ENCODE results near the gene CHMP1B.
"Not testable (repeated sequence)": the region's sequence is repeated elsewhere in the genome, so short reads cannot be mapped to it uniquely, and the experiment has no call there.

The CHMP1B gene

GRCh38 chr18:11868230-11868629 lies 17.0 kb downstream of the CHMP1B start:
- no peak for DNase-seq (ENCODE audit: low read depth in 2 of 2)

- DNase-seq (ENCODE audit: low read depth in 2 of 2): no peak
Measured at GRCh38 chr18:11871501-11871900, 20.3 kb downstream of the CHMP1B start.

GRCh38 chr18:11872479-11873136 lies 21.4 kb downstream of the CHMP1B start:
- DNase-seq (ENCODE audit: low read depth in 2 of 2): no peak

GRCh38 chr18:11873670-11874340 lies 22.6 kb downstream of the CHMP1B start:
- DNase-seq (ENCODE audit: low read depth in 2 of 2): no peak

GRCh38 chr18:11874676-11875075 lies 23.5 kb downstream of the CHMP1B start:
- no peak for DNase-seq (ENCODE audit: low read depth in 2 of 2)

- DNase-seq (ENCODE audit: low read depth in 2 of 2): no peak
Measured at GRCh38 chr18:11877497-11878135, 26.4 kb downstream of the CHMP1B start.

GRCh38 chr18:11880586-11881304 lies 29.5 kb downstream of the CHMP1B start:
- DNase-seq (ENCODE audit: low read depth in 2 of 2): no peak

GRCh38 chr18:11882636-11883035 lies 31.4 kb downstream of the CHMP1B start:
- DNase-seq (ENCODE audit: low read depth in 2 of 2): no peak

GRCh38 chr18:11883153-11883552 lies 31.9 kb downstream of the CHMP1B start:
- DNase-seq (ENCODE audit: low read depth in 2 of 2): no peak

- DNase-seq (ENCODE audit: low read depth in 2 of 2): no peak
Measured at GRCh38 chr18:11884396-11885030, 33.3 kb downstream of the CHMP1B start.

GRCh38 chr18:11885278-11885947 lies 34.2 kb downstream of the CHMP1B start:
- no peak for DNase-seq (ENCODE audit: low read depth in 2 of 2)

- no peak for DNase-seq (ENCODE audit: low read depth in 2 of 2)
Measured at GRCh38 chr18:11886577-11887110, 35.4 kb downstream of the CHMP1B start.

GRCh38 chr18:11887328-11888128 lies 36.3 kb downstream of the CHMP1B start:
- no peak for DNase-seq (ENCODE audit: low read depth in 2 of 2)

GRCh38 chr18:11888726-11889125 lies 37.5 kb downstream of the CHMP1B start:
- DNase-seq (ENCODE audit: low read depth in 2 of 2): no peak

GRCh38 chr18:11889284-11889683 lies 38.1 kb downstream of the CHMP1B start:
- no peak for DNase-seq (ENCODE audit: low read depth in 2 of 2)

GRCh38 chr18:11891737-11892136 lies 40.5 kb downstream of the CHMP1B start:
- DNase-seq (ENCODE audit: low read depth in 2 of 2): no peak

- DNase-seq (ENCODE audit: low read depth in 2 of 2): not testable (repeated sequence)
Measured at GRCh38 chr18:11892438-11892837, 41.2 kb downstream of the CHMP1B start.

GRCh38 chr18:11897781-11898180 lies 46.6 kb downstream of the CHMP1B start:
- DNase-seq (ENCODE audit: low read depth in 2 of 2): no peak

GRCh38 chr18:11899063-11899462 lies 47.9 kb downstream of the CHMP1B start:
- DNase-seq (ENCODE audit: low read depth in 2 of 2): no peak

GRCh38 chr18:11901826-11902438 lies 50.7 kb downstream of the CHMP1B start:
- no peak for DNase-seq (ENCODE audit: low read depth in 2 of 2)

Measured in stimulated activated CD4-positive, alpha-beta T cell treated with anti-CD3 and anti-CD28 coated beads, Interleukin-4, amount 100 ng/mL, for 48 hours (primary cell).